Stimulated activated CD8-positive, alpha-beta memory T cell treated with anti-CD3 and anti-CD28 coated beads, Interleukin-7, amount 100 ng/mL, for 4 hours (primary cell): ENCODE measurements around the gene ALX3.

ENCODE experiments used
- DNase-seq, 2 donors: peaks; one replicate each; pipeline ENCODE4 v3.0.0-alpha.2; 2020; ENCODE audit warnings: low read depth in 2 of 2

Gene ALX3

DNA sequence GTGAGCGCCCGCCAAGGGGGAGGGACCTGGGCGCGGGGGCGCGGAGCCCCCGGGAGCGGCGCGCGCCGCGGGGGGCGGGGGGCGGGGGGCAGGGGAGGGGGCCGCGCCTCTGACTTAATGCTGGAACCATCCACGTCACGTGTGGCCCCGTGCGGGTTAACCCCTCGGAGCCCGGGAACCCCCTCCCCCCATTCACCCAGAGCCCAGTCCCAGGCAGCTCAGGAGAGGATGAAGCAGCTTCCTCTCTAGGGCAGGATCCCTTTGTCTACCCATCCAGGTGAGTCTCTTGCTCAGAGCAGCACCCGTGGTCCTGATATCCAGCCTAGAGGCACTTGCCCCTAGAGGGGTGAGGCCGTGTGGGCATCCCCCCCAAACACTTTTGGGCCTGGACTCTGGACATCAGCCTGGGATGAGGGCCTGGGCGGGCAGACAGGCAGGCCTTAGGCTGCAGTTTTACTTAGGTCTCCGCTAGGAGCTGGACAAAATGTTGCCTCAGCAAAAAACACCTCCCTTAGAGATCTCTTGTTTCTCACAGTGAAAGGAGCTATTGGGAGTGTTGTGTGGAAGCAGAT, at the start of gene ALX3:
Gene ALX3, minus strand, starts transcription at position 2 of the 572 bp plus-strand sequence. CDS start 60 bp downstream, outside the sequence.
- DNase-seq: no peak

DNA sequence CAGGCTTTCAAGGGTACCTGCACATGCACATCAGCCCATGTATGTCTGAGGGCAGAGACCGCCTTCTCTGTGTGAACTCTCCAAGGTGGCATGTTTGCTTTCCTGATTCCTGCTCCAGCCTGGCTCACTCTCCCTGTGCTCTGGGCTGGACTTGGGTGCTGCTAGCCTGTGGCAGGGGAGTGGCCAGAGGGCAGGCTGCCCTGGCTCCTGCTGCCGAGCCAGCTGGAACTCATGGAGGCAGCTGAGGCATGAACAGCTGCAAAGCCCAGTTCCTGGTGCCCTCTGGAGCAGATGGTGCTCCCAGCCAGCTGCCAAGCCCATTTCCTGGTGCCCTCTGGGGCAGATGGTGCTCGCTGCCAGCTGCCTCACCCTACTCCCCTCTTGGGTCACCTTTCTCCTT, 49.4 kb upstream of the ALX3 start:
- DNase-seq: no peak

DNA sequence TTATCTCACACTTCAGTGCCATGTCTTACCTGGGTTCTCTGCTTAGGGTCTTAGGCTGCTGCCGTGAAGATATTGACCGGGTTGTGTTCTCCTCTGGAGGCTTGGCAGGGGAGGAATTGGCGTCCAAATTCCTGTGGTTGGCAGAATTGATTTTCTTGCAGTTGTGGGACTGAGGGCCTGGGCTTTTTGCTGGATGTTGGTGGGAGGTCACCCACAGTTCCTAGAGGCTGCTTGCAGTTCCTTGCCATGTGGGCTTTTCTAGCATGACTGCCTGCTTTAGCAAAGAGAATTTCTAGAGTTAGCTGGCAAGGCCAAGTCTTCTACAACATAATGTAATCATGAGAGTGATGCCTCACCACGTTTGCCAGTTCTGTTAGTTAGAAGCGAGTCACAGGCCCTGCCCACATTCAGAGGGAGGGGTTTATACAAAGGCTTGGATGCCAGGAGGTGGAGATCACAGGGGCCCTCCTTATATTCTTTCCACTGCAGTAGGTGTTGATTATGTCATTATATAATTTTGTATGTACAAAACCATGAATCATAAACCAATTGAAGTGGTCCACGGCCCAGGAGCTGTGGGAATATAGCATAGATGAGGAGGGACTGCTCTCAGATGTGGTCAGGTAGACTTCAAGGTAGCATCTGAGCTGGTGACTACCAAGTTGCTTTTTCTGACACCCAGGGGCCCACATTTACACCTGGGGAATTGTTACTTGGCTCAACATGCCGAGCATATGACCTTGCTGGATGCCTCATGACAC, 48.3 kb upstream of the ALX3 start:
- DNase-seq: no peak

DNA sequence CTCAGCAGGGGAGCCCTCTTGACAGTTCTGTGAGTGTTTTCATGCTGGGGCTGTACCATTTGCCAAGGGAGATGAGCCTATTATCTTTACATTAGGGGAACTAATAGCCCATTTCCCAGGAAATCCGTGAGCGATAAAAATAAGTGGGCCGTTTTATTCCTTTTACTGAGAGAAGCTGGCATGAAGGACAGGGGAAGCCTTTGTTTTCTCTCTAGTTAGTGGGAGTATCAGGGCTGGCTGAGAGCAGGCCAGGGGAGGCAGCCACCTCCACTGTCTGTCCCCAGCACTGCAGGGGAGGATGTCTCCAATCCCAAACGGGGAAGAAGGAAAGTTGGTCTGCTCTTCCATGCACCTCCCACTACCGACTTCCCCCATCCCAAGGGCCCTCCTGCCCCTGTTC, 44.3 kb upstream of the ALX3 start:
- no peak for DNase-seq

DNA sequence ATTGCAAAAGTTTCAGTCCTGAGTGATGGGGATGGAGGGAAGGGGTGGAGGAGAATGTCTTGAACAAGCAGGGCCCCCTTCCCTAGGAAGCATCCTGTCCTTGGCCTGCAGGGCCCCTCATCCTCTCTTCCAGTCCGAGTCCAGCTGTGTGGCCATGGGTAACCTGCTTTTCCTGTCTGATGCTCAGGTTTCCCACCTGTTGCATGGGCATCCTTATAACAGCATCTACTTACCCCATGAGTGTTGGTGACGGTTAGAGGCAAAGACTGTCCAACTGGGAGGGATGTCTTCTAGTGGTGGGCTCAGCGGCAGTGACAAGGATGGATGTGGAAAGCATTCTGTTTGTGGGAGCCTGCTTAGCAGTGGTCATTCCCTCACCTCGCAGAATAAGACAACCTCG, 43.7 kb upstream of the ALX3 start:
- DNase-seq: no peak

DNA sequence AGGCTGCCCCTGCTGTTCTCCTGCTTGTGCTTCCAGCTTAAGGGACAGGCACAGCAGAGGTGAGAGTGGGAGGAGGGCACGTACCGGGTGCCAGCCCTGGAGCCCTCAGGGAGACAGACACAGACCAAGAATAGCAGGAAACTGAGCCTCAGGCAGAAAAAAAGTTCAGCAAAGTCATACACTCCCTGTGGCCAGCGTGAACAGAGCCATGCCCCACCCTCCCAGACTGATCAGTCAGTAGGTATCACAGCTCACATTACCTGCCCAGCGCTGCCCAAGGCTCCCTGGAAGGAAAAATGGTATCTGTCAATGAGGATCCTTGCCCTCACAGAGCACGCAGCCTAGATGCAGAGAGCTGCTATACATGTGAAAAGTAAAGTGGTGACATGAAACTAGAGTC, 43.1 kb upstream of the ALX3 start:
- no peak for DNase-seq

DNA sequence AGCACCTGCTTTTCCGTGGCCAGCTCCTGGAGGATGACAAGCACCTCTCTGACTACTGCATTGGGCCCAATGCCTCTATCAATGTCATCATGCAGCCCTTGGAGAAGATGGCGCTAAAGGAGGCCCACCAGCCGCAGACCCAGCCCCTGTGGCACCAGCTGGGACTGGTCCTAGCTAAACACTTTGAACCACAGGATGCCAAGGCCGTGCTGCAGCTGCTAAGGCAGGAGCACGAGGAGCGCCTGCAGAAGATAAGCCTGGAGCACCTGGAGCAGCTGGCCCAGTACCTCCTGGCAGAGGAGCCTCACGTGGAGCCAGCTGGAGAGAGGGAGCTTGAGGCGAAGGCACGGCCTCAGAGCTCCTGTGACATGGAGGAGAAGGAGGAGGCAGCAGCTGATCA, 42.2 kb upstream of the ALX3 start:
- DNase-seq: no peak

DNA sequence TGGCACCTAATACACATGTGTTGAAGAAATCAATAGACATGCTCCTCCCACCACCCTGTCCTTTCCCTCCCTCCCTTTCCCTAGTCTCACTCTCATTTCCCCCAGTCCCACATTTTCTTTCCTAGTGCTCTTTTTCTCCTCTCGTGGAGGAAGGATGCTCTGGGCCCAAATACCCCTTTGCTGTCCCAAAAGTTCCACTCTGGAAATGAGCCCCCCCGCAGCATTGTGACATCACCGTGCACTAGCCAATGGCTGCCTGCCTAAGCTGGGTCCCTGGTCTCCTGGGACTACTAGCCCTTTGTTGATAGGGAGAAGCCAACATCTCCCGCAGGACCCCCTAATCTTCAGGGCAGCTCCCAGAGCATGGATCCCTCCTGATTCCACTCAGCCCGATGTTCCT, 41.7 kb upstream of the ALX3 start, which contains the start of gene UBL4B:
Gene UBL4B, plus strand, starts transcription at position 301 of the 400 bp plus-strand sequence. Its CDS starts 92 bp downstream, at position 393.
- no peak for DNase-seq

DNA sequence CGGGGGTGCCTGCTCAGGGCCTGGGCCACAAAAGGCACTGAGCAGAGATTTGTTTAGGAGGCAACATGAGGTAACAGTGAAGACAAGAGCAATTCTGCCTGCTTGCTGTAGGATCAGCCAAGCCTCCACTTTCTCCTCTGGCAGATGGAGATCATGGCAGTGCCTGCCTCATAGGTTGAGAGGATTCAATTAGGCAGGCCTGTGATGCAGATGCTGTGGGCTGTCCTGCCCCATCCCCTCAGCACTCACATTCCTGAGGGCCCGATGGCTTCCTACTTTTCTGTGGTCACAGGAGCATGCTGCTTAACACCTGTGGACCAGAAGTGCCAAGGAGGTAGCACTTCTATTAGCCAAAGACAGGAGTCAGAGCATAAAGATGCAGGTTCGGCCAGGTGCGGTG, 40.6 kb upstream of the ALX3 start:
- DNase-seq: no peak

DNA sequence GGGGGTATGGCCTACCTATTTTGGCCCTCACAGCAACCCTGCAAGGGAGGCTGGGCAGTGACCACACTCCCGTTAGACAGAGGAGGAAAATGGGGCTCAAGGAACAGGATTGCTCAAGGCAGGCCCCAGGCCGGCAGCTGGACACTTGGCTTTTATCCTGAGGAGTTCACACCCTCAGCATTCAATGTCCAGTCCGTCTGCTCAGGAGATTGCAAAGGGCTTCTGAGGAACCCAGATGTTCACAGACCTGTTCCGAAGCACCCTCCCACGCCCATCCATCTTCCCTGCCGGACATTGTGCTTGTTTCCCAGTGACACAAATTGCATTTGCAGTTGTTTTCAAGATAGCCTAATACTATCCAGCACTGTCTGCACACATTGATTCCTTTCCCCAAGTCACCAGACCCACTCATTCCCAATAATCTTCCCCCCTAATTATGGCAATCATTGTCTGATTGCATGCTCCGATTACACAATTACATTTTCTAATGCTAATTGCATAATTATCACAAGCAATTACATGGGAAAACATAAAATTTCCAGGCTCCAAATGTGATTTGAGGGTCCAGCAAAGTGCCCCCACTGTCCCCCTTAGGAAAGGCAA, 37.5 kb upstream of the ALX3 start:
- DNase-seq: no peak

DNA sequence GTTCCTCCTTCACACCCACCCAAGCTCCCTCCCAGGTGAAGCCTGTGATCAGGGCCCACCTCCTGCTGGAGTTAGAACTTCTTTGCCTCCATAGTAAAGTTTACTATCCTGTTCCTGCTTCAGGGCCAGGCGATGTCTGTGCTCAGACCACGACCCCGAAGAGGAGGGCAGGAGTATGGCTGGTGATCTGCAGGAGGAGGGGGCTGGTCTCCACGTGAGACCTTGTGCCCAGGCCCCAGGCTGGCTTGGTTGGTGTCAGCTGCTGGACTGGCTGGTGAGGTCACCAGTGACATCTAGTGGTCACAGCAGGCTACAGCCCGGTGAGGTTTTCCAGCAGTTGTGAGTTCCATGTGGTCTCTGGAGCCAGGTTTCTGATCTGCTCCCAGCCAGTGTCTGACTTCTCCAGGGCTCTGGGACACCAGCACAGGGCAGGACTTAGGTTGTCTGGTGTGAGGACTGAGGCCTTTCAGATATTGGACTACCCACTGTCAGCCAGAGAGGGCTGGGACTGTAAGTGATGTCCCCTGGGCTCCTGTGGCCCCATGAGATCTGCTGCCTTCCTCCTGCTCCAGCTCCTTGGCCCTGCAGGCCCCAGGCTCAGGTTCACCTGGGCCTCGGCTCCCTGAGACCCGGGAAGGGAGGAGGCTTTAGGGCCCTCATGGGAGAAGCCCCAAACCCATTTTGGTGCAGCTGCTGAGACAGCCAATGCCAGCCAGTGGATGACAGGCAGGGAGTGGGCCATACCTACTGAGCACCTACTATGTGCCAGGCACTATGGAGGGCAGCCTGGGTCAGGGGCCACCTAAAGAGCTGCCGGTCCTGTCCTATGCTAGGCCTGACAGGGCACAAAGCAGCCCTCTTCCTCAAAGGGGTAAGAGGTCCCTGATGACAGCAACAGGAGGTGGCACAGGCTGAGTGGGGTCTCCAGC, 35.8 kb upstream of the ALX3 start:
- peak; percentile 24 to 33 for DNase-seq

DNA sequence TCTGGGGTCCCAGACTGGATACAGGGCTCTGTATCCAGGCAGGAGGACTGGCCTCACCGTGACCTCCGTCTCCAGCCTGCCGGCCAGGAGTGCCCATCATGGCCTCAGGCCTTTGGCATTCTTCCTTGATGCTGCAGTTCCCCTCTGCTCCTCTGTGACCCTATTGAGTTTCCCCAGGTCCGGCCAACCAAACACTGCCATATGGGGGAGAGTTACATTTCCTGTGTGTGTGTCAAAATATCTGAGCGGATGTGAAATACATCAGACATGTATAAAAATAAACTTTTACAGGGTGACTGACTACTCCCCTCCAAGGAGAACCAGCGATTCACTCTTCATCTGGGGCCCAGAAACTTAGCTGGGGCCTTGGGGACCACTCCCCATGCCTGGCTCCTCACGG, 31.6 kb upstream of the ALX3 start:
- no peak for DNase-seq

DNA sequence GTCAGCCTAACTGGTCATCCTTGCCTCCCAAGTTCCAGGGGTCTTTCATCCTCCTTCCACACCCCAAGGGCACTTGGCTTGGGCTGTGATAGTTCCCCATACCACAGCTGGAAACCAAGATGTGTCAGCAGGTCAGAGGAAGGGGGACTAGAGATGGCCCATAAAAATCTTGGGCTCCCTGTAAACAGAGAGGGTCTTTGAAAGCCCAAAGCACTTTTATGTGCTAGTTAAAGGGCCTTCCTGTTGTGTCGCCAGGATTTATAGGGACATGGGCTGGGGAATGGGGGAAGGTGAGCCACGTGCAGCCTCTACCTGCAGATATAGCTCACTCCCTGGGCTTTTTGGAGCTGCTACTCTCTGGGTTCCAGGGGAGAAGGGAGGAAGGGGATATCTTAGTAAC, 29.9 kb upstream of the ALX3 start:
- no peak for DNase-seq

DNA sequence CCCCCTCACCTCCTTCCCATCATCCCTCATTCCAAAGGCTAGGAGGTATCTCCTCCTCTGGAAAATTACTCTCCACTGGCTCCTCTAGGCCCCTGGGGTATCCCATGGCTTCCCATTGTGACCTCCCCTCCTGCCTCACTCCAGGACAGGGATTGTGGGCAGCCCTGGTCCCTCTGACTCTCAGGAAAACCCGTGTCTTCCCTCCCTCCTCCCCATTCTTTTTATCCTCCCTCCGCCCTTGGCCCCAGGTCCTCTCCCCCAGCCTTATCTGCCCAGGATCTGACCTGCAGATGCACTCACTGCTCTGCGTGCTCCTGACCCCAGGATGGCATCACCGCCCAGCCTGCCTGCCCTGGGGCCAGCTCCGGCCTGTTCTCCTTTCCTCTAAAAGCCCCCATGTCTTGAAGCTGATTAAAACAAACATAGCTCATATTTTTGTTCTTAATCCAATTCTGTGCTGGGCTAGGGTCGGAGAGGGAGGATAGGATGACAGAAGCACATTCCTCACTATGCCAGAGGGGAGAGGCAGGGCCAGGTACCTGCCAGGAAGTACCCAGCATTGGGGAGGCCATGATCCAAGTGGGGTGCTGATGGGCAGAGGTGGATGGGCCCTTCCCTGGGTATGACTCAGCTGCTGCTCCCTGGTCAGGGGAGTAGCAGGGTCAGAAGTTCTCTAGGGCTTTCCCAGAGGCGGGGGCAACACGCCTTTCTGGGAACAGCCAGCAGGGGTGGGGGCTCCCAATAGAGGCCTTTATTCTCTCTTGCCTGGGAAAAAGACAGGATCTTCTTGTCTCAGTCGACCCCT, 28.0 kb upstream of the ALX3 start:
- no peak for DNase-seq

DNA sequence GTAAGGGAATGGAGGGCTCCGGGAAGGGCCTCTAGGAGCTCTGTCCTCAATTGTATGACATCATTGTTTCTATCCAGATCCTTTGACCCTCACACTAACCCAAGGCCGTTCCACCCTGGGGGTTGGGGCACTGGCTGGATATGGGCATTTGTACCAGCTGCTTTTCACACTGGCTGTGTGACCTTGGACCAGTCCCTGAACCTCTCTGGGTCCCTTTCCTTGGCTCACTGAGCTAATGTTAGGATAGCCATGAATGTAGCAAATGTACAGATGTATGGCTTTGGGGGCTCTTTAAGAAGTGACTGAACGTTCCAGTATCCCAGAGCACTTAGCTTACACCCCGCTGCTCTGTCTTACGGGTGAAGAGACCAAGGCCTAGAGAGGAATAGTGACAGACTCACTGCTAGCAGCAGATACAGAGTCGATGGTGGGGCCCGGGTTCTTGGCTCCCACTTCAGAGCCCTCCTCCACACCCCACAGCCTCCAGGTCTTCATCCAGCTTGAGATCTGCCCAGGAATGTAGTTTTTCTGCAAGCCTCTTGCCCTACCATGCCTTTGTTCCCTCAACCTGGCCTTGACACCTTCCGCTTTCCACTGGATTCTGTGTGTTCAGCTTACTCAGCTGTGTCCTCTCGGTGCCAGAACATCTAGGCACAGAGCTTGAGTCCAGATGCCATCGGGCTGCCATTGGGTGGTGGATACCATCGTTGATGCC, 27.2 kb upstream of the ALX3 start:
- no peak for DNase-seq

DNA sequence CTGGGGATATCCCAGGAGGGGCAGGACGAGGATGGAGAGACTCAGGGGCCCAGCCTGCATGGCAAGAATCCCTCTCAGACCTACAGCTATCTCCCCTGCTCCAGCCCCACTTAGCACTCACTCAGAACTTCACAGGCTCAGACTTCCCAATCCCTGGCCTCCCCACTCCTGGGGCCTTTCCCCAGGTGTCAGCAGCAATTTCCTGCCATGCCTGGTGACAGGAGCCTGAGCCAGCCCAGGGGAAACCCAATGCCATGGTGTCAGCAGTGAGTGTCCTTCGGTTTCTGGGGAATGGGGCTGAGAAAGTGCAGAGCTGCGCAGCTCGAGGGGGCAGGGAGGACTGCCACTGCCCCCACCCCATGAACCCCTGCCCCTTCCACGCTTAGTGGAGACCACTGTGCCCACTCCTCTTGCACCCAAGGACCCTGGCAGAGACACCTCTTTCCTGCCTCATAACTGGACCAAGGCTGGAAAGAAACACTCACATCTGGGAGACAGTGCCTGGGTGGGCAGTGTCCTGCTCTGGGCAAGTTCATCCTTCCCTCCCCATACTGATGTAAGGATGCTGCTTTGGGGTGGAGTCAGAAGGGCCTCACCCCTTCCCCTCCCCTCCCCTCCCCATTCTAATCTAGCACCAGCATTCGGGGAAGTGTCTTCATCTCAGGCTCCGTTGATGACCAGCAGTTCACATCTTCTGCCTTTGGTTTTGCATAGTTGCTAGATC, 24.6 kb upstream of the ALX3 start:
- no peak for DNase-seq

DNA sequence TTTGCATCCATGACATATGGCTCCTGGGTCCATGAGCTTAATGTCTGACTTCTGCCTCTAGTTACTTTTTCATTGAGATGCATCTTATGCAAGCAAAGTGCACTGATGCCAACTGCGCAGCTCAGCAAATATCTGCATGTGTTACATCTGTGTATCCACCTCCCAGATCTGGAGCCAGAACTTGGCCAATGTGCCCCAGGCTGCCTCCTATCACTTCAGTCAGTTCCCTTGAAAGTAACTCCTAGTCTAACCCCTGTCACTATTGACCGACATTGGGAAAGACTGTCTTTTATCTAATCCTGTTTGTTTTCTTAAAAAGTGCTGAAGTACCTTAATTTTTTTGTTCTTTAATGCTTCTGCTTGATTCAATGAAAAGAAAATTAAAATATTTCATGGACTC, 22.5 kb upstream of the ALX3 start:
- DNase-seq: no peak

DNA sequence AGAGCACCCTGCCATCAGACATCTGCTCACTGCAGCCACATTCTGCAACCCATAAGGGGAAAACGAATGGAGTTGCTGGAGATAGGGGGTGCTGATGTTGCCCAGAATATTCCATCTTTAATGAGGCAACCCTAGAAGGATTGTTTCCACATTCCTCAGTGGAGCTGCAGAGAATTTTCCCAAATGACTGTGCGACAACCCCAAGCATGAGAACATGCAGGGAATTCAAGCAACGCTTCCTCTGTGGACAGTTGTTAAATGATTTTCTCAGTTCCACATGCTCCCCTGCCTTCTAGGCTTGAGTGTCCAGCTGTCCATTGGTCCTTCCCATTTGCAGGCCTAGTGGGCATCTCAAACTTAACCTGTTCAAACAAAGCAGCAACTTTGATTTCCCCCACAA, 21.3 kb upstream of the ALX3 start:
- DNase-seq: no peak

DNA sequence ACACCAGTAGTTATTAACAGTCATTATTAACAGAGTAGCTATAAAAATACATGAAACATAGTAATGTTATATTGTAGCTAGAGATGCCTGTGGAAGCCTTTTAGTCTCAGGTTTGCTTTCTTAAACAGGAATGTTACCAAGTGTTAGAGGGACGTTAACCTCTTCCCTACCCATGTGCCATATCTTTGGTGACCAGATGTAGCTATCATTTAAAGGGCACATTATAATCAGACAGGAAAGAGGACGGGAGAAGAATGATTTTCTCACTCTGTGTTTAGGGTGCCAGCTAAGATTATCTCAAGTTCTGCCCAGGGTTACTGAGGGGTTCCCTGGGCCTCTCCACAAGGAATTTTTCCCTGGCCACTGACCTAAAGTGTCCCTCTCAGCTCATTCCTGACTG, 20.9 kb upstream of the ALX3 start:
- no peak for DNase-seq
